Hepatocyte (in vitro differentiated cells): ENCODE measurements around the gene SEMA3G. TPM values are rescaled to one million over a fixed set of nuclear protein-coding genes. Genes with fewer than 3 reads are reported as not detected.

Experiments used
- DNase-seq: peaks from one replicate; pipeline ENCODE4 v3.0.0-alpha.2; 2016; ENCODE audit warnings: low spot score
- H2AFZ ChIP-seq: fragments of 200-600 bp; sonication (generic); 2 replicates; pipeline ENCODE4 v1.6.0; 2016; ENCODE audit warnings: antibody characterized with exemption, mild to moderate bottlenecking
- H3K27ac ChIP-seq: fragments of 200-600 bp; sonication (generic); 2 replicates; pipeline ENCODE4 v1.5.1; 2016; ENCODE audit warnings: mild to moderate bottlenecking
- H3K27me3 ChIP-seq: fragments of 200-600 bp; sonication (generic); 2 replicates; pipeline ENCODE4 v1.6.1; 2016
- H3K36me3 ChIP-seq: fragments of 200-600 bp; sonication (generic); replicated peaks from 2 replicates; pipeline ENCODE4 v1.5.1; 2016; ENCODE audit warnings: low read depth; ENCODE audit not compliant: insufficient read depth
- H3K4me1 ChIP-seq: fragments of 200-600 bp; sonication (generic); 2 replicates; pipeline ENCODE4 v1.5.1; 2016; ENCODE audit warnings: mild to moderate bottlenecking, moderate library complexity; ENCODE audit not compliant: insufficient read depth
- H3K4me2 ChIP-seq: fragments of 200-600 bp; sonication (generic); 2 replicates; pipeline ENCODE4 v1.6.0; 2016
- H3K4me3 ChIP-seq: fragments of 200-600 bp; sonication (generic); 2 replicates; pipeline ENCODE4 v1.5.1; 2016; ENCODE audit warnings: mild to moderate bottlenecking
- H3K79me2 ChIP-seq: fragments of 200-600 bp; sonication (generic); 2 replicates; pipeline ENCODE4 v1.6.0; 2017; ENCODE audit warnings: mild to moderate bottlenecking
- H3K9me2 ChIP-seq: fragments of 200-600 bp; sonication (generic); replicated peaks from 2 replicates; pipeline ENCODE4 v1.6.0; 2017; ENCODE audit warnings: mild to moderate bottlenecking; ENCODE audit not compliant: insufficient read depth
- H3K9me3 ChIP-seq: fragments of 200-600 bp; sonication (generic); 2 replicates; pipeline ENCODE4 v1.5.1; 2016; ENCODE audit warnings: low read depth, mild to moderate bottlenecking
- H4K20me1 ChIP-seq: fragments of 200-600 bp; sonication (generic); 2 replicates; pipeline ENCODE4 v1.6.0; 2016; ENCODE audit warnings: mild to moderate bottlenecking; ENCODE audit not compliant: insufficient read depth, poor library complexity, severe bottlenecking
- EZH2 ChIP-seq: fragments of 200-600 bp; sonication (generic); IDR thresholded peaks from 2 replicates; pipeline ENCODE4 v1.6.1; 2016; ENCODE audit warnings: antibody characterized with exemption, mild to moderate bottlenecking, borderline replicate concordance
- EZH2phosphoT487 ChIP-seq: fragments of 200-600 bp; sonication (generic); IDR thresholded peaks from one replicate; pipeline ENCODE4 v1.6.1; 2018; ENCODE audit warnings: antibody characterized with exemption, mild to moderate bottlenecking, low read depth, moderate library complexity; ENCODE audit not compliant: unreplicated experiment, severe bottlenecking
- WGBS: methylation state at CpG from one replicate; pipeline ENCODE4 v1.1.6; 2016; ENCODE audit warnings: low lambda C conversion rate; ENCODE audit errors: missing lambda C conversion rate; 5-methylcytosine and 5-hydroxymethylcytosine counted together
- polyA plus RNA-seq: library from polyadenylated mRNA; unstranded; fragments of >200 nt; fragmentation: Nextera tagmentation; extraction: Ambion mirVana; gene quantifications from 2 replicates; pipeline ENCODE4 v1.2.1, GENCODE V29; 2016
- total RNA-seq: library from RNA; depleted of rRNA; stranded (reverse); fragments of >200 nt; gene quantifications from 2 replicates; pipeline ENCODE4 v1.2.3, GENCODE V29; 2014
- TF ChIP-seq, protein P1 (sequence below): fragments of 200-600 bp; sonication (generic); IDR thresholded peaks from 2 replicates; pipeline ENCODE4 v1.5.1; 2016; ENCODE audit warnings: antibody characterized with exemption, mild to moderate bottlenecking; ENCODE audit not compliant: poor library complexity

SEMA3G gene
- total and polyA plus RNA-seq, 2 experiments from 2014 or later, result 0.48 to 3.8 TPM

DNA sequence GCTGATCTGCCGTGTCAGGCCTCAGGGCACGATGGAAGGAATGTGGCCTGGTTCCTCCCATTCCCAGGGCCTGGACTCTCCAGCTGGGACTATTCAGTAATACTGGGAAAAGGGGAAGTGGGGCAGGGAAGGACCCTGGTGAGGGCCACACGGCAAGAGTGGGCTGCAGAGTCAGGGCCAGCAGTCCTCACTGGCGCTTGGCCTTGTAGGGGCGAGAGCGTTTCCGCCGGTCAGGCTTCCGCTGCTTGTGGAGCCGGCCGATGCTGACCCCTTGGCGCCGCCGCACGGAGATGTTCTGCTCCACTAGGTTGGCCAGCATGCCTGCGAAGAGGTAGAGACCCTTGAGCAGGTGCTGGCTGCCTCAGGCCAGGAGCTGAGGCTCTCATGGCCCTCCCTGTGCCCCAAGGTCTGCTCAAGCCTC lies 42.8 kb downstream of the SEMA3G start:
- WGBS, result 96% methylated on average over 16 of the region's 16 CpGs
- Histone ChIP-seq H3K4me1 (no peaks in the 10 kb centered on the region), H3K27me3 (no peaks in the 10 kb centered on the region), H3K9me2 (no peaks in the 10 kb centered on the region), H3K27ac (no peak overlapping the region), H4K20me1 (no peaks in the 10 kb centered on the region), H3K36me3 (no peaks in the 10 kb centered on the region), H3K9me3 (no peaks in the 10 kb centered on the region), H2AFZ (no peak overlapping the region), H3K4me3 (no peak overlapping the region), H3K4me2 (no peak overlapping the region), H3K79me2 (peaks cover under 1% of the 10 kb centered on the region)
- no peak for DNase-seq
- no peak for TF ChIP-seq EZH2phosphoT487
- TF ChIP-seq, protein P1, sequence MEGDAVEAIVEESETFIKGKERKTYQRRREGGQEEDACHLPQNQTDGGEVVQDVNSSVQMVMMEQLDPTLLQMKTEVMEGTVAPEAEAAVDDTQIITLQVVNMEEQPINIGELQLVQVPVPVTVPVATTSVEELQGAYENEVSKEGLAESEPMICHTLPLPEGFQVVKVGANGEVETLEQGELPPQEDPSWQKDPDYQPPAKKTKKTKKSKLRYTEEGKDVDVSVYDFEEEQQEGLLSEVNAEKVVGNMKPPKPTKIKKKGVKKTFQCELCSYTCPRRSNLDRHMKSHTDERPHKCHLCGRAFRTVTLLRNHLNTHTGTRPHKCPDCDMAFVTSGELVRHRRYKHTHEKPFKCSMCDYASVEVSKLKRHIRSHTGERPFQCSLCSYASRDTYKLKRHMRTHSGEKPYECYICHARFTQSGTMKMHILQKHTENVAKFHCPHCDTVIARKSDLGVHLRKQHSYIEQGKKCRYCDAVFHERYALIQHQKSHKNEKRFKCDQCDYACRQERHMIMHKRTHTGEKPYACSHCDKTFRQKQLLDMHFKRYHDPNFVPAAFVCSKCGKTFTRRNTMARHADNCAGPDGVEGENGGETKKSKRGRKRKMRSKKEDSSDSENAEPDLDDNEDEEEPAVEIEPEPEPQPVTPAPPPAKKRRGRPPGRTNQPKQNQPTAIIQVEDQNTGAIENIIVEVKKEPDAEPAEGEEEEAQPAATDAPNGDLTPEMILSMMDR, result no peak
- no peak for TF ChIP-seq EZH2

GRCh38 chr3:52401551-52401950 lies 43.4 kb downstream of the SEMA3G start:
- H3K27me3 ChIP-seq, result no peaks in the 10 kb centered on the region
- no peaks in the 10 kb centered on the region for H3K36me3 ChIP-seq
- 100% methylated on average over 1 of the region's 1 CpG for WGBS
- H3K9me2 ChIP-seq, result no peaks in the 10 kb centered on the region
- H2AFZ ChIP-seq, result no peak overlapping the region
- TF ChIP-seq EZH2 (no peak), EZH2phosphoT487 (no peak)
- TF ChIP-seq, protein P1, result no peak
- H3K9me3 ChIP-seq, result no peaks in the 10 kb centered on the region
- no peak overlapping the region for H3K4me2 ChIP-seq
- H3K4me3 ChIP-seq, result no peak overlapping the region
- H3K4me1 ChIP-seq, result no peaks in the 10 kb centered on the region
- no peaks in the 10 kb centered on the region for H3K79me2 ChIP-seq
- H3K27ac ChIP-seq, result no peak overlapping the region
- no peak for DNase-seq
- H4K20me1 ChIP-seq, result no peaks in the 10 kb centered on the region

GRCh38 chr3:52401021-52401420 lies 43.9 kb downstream of the SEMA3G start:
- Histone ChIP-seq H4K20me1 (no peaks in the 10 kb centered on the region), H3K4me3 (no peak overlapping the region), H3K9me3 (no peaks in the 10 kb centered on the region), H3K79me2 (no peaks in the 10 kb centered on the region), H3K27ac (no peak overlapping the region), H3K9me2 (no peaks in the 10 kb centered on the region), H3K36me3 (no peaks in the 10 kb centered on the region), H3K4me2 (no peak overlapping the region), H3K27me3 (no peaks in the 10 kb centered on the region), H2AFZ (no peak overlapping the region), H3K4me1 (no peaks in the 10 kb centered on the region)
- TF ChIP-seq, protein P1, result no peak
- TF ChIP-seq EZH2phosphoT487 (no peak), EZH2 (no peak)
- 88% methylated on average over 1 of the region's 1 CpG for WGBS
- no peak for DNase-seq
